Gastroesophageal sphincter (tissue), 3 donors: ENCODE measurements around the gene DOK7.

Experiments
- EP300 ChIP-seq: sonication (generic); formaldehyde crosslinking; IDR thresholded peaks from one replicate; pipeline ENCODE4 v1.6.1; 2017; ENCODE audit warnings: antibody characterized with exemption, mild to moderate bottlenecking
- POLR2A ChIP-seq, 2 donors: fragments of 450-650 bp; IDR thresholded peaks; one replicate each; pipeline ENCODE4 v1.6.1; 2017; ENCODE audit warnings: antibody characterized with exemption in 2 of 2, mild to moderate bottlenecking in 2 of 2, moderate library complexity in 1 of 2
- POLR2AphosphoS5 ChIP-seq: sonication (generic); formaldehyde crosslinking; IDR thresholded peaks from one replicate; pipeline ENCODE4 v1.6.1; 2017; ENCODE audit warnings: antibody characterized with exemption
- TF ChIP-seq, protein P1 (sequence below), 4 experiments: fragments of 200-600 bp in 2 of 4; fragments of 450-650 bp in 2 of 4; sonication (generic) in 1 of 4; IDR thresholded peaks; one replicate each; pipeline ENCODE4 v1.5.1; 2017 to 2019; ENCODE audit warnings: antibody characterized with exemption in 4 of 4, mild to moderate bottlenecking in 2 of 4, moderate library complexity in 2 of 4

DNA sequence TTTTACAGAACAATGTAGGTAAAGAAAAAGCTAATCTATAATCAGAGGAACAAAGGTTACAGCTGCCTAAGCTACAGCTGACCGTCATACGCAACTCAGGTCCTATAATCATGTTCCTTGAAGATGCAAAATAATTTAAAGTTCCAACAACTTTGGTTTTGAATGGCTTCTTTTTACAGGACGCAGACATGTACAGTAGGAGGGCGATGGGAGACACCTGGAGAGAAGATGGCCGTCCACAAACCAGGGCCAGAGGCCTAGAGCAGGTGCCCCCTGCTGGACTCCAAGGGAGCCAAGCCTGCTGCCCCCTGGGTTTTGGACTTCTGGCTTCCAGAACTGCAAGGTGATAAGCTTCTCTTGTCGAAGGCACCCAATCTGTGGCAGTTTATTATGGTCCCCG, 10.7 kb upstream of the DOK7 start:
- no peak for TF ChIP-seq POLR2A (IDR thresholded peaks at IDR 0.05)
- no peak for TF ChIP-seq EP300
- TF ChIP-seq, protein P1, sequence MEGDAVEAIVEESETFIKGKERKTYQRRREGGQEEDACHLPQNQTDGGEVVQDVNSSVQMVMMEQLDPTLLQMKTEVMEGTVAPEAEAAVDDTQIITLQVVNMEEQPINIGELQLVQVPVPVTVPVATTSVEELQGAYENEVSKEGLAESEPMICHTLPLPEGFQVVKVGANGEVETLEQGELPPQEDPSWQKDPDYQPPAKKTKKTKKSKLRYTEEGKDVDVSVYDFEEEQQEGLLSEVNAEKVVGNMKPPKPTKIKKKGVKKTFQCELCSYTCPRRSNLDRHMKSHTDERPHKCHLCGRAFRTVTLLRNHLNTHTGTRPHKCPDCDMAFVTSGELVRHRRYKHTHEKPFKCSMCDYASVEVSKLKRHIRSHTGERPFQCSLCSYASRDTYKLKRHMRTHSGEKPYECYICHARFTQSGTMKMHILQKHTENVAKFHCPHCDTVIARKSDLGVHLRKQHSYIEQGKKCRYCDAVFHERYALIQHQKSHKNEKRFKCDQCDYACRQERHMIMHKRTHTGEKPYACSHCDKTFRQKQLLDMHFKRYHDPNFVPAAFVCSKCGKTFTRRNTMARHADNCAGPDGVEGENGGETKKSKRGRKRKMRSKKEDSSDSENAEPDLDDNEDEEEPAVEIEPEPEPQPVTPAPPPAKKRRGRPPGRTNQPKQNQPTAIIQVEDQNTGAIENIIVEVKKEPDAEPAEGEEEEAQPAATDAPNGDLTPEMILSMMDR (IDR thresholded peaks at IDR 0.05), result peak in 1 of 4 experiments; percentile 11
- no peak for TF ChIP-seq POLR2AphosphoS5
